ENCODE results near the gene NINJ2.

The NINJ2 gene

GRCh38 chr12:546920-547845, 116.1 kb downstream of the NINJ2 start:
- DNase-seq (ENCODE audit: low spot score): peak; percentile 86

GRCh38 chr12:546265-546919, 116.9 kb downstream of the NINJ2 start:
- DNase-seq (ENCODE audit: low spot score): no peak

DNA sequence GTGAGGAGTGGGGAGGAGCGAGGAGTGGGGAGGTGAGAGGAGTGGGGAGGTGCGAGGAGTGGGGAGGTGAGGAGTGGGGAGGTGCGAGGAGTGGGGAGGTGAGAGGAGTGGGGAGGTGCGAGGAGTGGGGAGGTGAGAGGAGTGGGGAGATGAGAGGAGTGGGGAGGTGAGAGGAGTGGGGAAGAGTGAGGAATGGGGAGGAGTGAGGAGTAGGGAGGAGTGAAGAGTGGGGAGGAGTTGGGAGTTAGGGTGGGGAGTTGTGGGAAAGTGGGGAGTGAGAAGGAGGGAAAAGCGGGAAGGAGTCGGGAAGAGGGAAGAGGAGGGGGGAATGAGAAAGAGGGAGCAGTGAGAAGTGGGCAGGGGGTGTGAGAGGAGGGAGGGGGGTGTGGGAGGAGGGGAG, 117.4 kb downstream of the NINJ2 start:
- DNase-seq (ENCODE audit: low spot score): no peak

GRCh38 chr12:544941-545635, 118.2 kb downstream of the NINJ2 start:
- DNase-seq (ENCODE audit: low spot score): no peak

DNA sequence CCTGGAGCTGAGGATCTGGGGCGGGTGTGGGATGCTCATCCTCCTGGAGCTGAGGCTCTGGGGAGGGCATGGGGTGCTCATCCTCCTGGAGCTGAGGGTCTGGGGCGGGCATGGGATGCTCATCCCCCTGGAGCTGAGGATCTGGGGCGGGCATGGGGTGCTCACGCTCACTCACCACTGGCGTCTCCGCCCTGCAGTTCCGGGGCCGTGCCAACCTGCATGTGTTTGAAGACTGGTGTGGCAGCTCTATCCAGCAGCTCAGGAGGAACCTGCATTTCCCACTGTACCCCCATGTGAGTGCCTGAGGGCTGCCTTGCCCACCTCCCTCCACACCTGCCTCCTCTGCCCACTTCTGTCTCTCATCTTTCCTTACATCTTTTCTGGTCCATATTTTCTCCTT, 119.1 kb downstream of the NINJ2 start:
- no peak for DNase-seq (ENCODE audit: low spot score)

DNA sequence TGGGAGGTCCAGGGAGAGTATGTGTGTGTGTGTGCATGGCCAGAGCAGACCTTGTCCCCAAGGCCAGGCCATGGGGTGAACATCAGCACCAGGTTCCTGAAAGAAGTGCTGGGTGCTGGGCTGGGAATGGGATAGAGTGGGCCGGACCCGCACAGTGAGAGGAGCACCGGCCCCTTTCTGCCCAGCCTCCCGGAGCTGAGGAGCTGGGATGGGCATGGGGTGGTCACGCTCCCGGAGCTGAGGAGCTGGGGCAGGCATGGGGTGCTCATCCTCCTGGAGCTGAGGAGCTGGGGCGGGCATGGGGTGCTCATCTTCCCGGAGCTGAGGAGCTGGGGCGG, 120.2 kb downstream of the NINJ2 start:
- DNase-seq (ENCODE audit: low spot score): no peak

GRCh38 chr12:542395-543113, 120.7 kb downstream of the NINJ2 start:
- DNase-seq (ENCODE audit: low spot score): no peak

- no peak for DNase-seq (ENCODE audit: low spot score)
These were observed 121.4 kb downstream of the NINJ2 start for GRCh38 chr12:541676-542324.

DNA sequence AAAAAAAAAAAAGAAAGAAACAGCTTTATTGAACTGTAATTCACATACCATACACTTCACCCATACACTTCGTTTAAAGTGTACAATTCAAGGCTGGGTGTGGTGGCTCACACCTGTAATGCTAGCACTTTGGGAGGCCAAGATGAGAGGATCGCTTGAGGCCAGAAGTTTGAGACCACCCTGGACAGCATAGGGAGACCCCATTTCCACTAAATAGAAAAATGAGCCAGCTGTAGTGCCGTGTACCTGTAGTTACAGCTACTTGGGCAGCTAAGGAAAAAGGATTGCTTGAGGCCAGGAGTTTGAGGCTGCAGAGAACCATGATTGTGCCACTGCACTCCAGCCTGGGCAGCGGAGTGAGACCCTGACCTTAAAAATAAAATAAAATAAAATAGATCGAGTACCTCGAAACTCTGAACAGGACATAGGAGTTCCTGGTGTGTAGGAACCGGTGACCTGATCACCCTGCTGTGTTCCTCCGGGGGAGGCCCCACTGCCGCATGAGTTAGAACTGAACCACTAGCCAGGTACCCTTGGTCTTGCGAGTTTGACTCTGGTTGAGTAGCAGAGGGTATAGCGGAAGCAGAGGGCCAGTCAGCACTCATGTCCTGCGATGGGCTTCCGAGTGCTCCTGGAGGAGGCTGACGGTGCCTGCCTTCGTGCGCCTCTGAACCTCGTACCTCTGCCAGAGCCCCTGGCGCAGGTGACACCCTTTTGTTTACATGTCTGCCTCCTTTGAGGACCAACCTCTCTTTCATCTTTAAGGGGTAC, 123.5 kb downstream of the NINJ2 start:
- DNase-seq (ENCODE audit: low spot score): no peak

- no peak for DNase-seq (ENCODE audit: low spot score)
These were observed 124.3 kb downstream of the NINJ2 start for GRCh38 chr12:538731-539539.

- DNase-seq (ENCODE audit: low spot score): no peak
These were observed 125.5 kb downstream of the NINJ2 start for GRCh38 chr12:537772-538171.

DNA sequence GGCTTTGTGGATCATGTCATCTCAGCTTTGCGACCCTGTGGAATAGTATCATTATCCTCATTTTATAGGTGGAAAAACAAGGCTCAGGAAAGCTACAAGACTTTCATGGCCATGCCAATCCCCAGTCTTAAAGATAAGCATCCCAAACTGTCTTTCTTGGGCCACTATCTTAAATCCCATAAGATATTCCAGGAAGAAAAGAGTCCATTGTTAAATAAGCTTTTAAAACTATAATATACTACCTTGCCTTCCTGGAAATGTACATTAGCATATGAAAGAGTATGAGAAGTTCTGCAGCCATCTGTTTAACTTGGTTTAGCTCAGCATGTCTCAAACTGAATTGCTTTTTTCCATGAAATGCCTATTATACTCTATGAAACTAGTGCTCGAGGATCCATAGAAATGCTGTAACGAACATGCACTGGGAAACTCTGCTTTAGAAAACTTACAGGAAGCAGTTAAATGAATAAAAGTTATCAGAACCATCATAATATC, 126.4 kb downstream of the NINJ2 start:
- DNase-seq (ENCODE audit: low spot score): no peak

DNA sequence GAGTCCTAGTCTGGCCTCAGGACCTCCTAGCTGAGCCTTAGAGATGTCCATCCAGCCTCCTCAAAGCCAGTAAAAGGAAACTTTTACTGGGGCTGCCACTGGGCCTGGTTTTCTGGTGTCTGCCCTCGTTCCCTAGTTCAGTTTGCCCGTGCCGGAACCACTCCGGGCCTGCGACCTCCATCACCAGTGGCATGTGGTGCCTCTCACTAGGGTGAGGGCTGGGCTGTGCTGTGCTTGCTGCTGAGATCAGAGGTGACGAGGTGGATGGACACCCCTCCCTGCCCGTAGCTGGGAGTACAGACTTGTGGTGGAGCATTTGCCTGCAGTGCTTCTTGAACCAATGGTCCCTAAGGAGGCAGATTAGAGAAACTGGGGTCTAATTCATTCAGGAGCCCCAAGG, 127.8 kb downstream of the NINJ2 start:
- DNase-seq (ENCODE audit: low spot score): no peak

- no peak for DNase-seq (ENCODE audit: low spot score)
These were observed 129.0 kb downstream of the NINJ2 start for GRCh38 chr12:534216-534615.

DNA sequence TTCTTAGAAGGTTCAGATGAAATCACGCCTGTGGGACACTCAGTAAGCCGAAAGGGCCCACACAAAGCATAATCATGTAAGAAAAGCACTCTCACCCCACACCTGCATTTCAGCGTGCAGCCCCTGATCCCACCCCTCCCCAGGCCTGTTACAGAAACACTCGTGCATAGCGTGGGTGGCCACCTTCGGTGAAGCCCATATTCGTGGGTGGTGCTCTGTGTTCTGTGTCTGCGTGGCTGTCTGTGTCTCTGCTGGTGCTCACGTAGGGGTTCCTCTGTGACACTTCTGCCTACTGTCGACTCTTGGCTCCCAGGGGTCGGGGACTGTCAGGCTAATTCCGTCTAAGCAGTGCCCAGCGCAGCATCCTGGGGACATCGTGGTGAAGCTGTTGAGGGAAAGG, 129.5 kb downstream of the NINJ2 start:
- no peak for DNase-seq (ENCODE audit: low spot score)

GRCh38 chr12:532908-533565, 130.2 kb downstream of the NINJ2 start:
- no peak for DNase-seq (ENCODE audit: low spot score)

DNA sequence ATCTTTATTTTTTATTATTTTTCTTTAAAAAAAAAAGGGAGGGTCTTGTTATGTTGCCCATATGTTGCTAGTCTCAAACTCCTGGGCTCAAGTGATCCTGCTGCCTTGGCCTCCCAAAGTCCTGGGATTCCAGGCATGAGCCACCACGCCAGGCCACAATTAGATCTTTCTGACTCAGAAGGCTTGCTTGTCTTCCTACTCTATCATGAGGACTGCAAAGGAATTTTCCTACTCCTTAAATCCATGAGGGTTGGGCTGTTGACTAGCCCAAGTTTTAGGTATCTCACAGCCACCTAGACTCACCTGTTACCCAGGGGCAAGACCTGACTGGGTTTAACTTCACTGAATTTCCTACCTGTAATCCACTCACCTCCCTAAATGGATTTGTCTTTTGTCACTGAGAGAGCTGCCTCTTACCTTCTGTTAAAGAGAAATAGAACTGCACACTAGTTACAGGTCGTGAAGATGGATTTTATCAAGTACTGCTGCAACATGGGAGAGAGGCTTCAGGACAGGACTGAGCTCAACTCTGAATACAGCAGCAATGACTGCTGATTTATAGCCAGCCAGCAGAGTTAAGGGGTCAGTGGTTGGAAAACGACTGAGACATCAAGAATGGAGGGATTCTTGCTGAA, 131.2 kb downstream of the NINJ2 start:
- DNase-seq (ENCODE audit: low spot score): no peak

DNA sequence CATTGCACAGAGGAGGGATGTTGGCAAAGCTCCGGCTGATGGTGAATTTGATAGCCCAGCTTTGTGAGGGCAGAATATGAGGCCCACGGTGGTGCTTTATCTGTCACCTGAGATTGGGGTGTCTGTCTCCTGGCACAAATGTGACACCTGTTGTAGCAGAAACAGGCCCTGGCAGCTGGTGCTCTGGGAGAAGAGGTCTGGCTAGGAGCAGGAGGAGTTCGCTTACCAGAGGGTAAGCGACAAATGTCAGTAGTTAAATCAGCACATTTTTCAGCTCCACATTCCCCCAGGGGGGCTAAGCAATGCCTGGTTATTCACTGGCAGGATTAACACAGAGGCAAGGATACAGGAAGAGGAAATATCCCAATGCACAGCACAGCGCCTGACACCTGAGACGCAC, 132.4 kb downstream of the NINJ2 start:
- DNase-seq (ENCODE audit: low spot score): no peak

DNA sequence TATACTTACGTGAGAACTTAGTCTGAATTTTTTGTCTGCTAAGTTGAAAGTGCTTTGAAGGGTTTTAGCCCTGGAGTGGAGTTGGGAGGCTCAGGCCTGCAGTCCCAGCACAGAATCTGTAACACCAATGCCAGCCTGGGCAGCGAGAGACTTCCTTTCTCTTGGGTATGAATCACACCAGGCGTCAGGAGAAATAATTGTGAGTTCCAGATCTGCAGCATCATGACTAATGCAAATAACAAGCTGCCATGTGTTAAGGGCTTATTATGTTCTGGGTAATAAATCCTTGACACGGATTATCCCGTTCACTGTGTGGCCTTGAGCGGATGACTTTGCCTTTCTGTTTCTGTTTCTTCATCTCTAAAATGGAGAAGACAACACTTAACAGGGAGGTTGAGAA, 132.9 kb downstream of the NINJ2 start:
- DNase-seq (ENCODE audit: low spot score): no peak
